Mesothelial cell of epicardium (in vitro differentiated cells): ENCODE results near the gene DACT1. TPM values are rescaled to one million over a fixed set of nuclear protein-coding genes. Genes with fewer than 3 reads are reported as not detected.
"Not testable (repeated sequence)": the region's sequence is repeated elsewhere in the genome, so short reads cannot be mapped to it uniquely, and the experiment has no call there.

Source experiments
- DNase-seq, 2 experiments: peaks; one replicate each; pipeline ENCODE4 v3.0.0; 2021; ENCODE audit warnings: low spot score in 2 of 2; ENCODE audit not compliant: unreplicated experiment in 2 of 2
- H3K27ac Mint-ChIP-seq: 2 replicates; pipeline ENCODE4 v1.8.0; 2021; ENCODE audit warnings: mixed read lengths
- H3K27me3 Mint-ChIP-seq: 2 replicates; pipeline ENCODE4 v1.8.0; 2021; ENCODE audit warnings: low read depth, mixed read lengths
- H3K36me3 Mint-ChIP-seq: 2 replicates; pipeline ENCODE4 v1.8.0; 2021; ENCODE audit warnings: mixed read lengths
- H3K4me1 Mint-ChIP-seq: 2 replicates; pipeline ENCODE4 v1.8.0; 2021; ENCODE audit warnings: mixed read lengths
- H3K4me3 Mint-ChIP-seq: 2 replicates; pipeline ENCODE4 v1.8.0; 2021; ENCODE audit warnings: mild to moderate bottlenecking, moderate library complexity, mixed read lengths
- H3K9me3 Mint-ChIP-seq: 2 replicates; pipeline ENCODE4 v1.8.0; 2021; ENCODE audit warnings: mixed read lengths
- CTCF ChIP-seq: fragments of 200-600 bp; sonication (generic); IDR thresholded peaks from one replicate; pipeline ENCODE4 v1.5.0; 2021; ENCODE audit warnings: antibody characterized with exemption; ENCODE audit not compliant: unreplicated experiment
- total RNA-seq: library from RNA; stranded (reverse); gene quantifications from 3 replicates; pipeline ENCODE4 v1.2.1, GENCODE V29; 2021

The DACT1 gene
- total RNA-seq: 57.8 to 61.7 TPM (median 59.2 TPM) in 3 replicates

GRCh38 chr14:58637391-58638230 is at the start of gene DACT1:
Gene DACT1, plus strand, starts transcription at chr14:58637962. Its CDS starts 241 bp downstream, at chr14:58638203.
- H3K36me3 Mint-ChIP-seq: peaks cover 9% of the 10 kb centered on the region
- peak within 1 kb of the TSS; percentile 89 for H3K4me3 Mint-ChIP-seq
- peak within 1 kb of the TSS; percentile 97 for H3K27ac Mint-ChIP-seq
- peak; percentile 63 to 79 for DNase-seq
- H3K4me1 Mint-ChIP-seq: peaks cover 54% of the 10 kb centered on the region
- TF ChIP-seq CTCF: no peak
- H3K9me3 Mint-ChIP-seq: no peaks in the 10 kb centered on the region
- H3K27me3 Mint-ChIP-seq: no peaks in the 10 kb centered on the region

GRCh38 chr14:58588321-58588720 is 49.4 kb upstream of the DACT1 start:
- Mint-ChIP-seq H3K9me3 (peaks cover 15% of the 10 kb centered on the region), H3K4me1 (peaks cover 23% of the 10 kb centered on the region)
- not testable (repeated sequence) for DNase-seq, H3K36me3 Mint-ChIP-seq, H3K27ac Mint-ChIP-seq, H3K27me3 Mint-ChIP-seq, H3K4me3 Mint-ChIP-seq

GRCh38 chr14:58593977-58594376 is 43.8 kb upstream of the DACT1 start:
- Mint-ChIP-seq H3K9me3 (peaks cover 12% of the 10 kb centered on the region), H3K27me3 (no peaks in the 10 kb centered on the region), H3K4me3 (no peak overlapping the region), H3K4me1 (no peaks in the 10 kb centered on the region), H3K27ac (no peak overlapping the region), H3K36me3 (no peaks in the 10 kb centered on the region)
- no peak for TF ChIP-seq CTCF
- no peak for DNase-seq

- Mint-ChIP-seq H3K4me1 (no peaks in the 10 kb centered on the region), H3K9me3 (no peaks in the 10 kb centered on the region), H3K4me3 (no peak overlapping the region), H3K27me3 (no peaks in the 10 kb centered on the region), H3K27ac (no peak overlapping the region), H3K36me3 (no peaks in the 10 kb centered on the region)
- DNase-seq: no peak
- no peak for TF ChIP-seq CTCF
Measured at GRCh38 chr14:58597041-58597440, 40.7 kb upstream of the DACT1 start.

GRCh38 chr14:58598028-58598803 is 39.5 kb upstream of the DACT1 start:
- TF ChIP-seq CTCF: no peak
- no peak overlapping the region for H3K27ac Mint-ChIP-seq
- H3K9me3 Mint-ChIP-seq: no peaks in the 10 kb centered on the region
- no peaks in the 10 kb centered on the region for H3K4me1 Mint-ChIP-seq
- H3K36me3 Mint-ChIP-seq: no peaks in the 10 kb centered on the region
- H3K27me3 Mint-ChIP-seq: no peaks in the 10 kb centered on the region
- DNase-seq: no peak
- no peak overlapping the region for H3K4me3 Mint-ChIP-seq
